ENCODE measurements around the gene DIDO1. TPM values are rescaled to one million over a fixed set of nuclear protein-coding genes. Genes with fewer than 3 reads are reported as not detected.

Gene DIDO1
- total and polyA plus RNA-seq, 2 of the 13 experiments (the other 11 are each of a cell fraction or from before 2014, with no cell fraction given): 75.0 to 75.1 TPM

GRCh38 chr20:62924442-62925075 lies 1.7 kb downstream of the DIDO1 start (continued):
- no peak for TF ChIP-seq ZFP91 (CRISPR knock-in tag; IDR thresholded peaks at IDR 0.05; ENCODE audit: borderline replicate concordance)
- no peak for TF ChIP-seq KLF9 (CRISPR knock-in tag; IDR thresholded peaks at IDR 0.05; ENCODE audit: low read depth)
- peak; percentile 60; the same call in 1 of the 2 replicates for TF ChIP-seq PBX2 (CRISPR knock-in tag; IDR thresholded peaks at IDR 0.05)
- no peak for TF ChIP-seq JUNB (CRISPR knock-in tag; IDR thresholded peaks at IDR 0.05; ENCODE audit: borderline replicate concordance)
- no peak; the same call in 1 of the 2 replicates for TF ChIP-seq CCDC6 (CRISPR knock-in tag; IDR thresholded peaks at IDR 0.05)
- TF ChIP-seq GMEB2 (CRISPR knock-in tag; IDR thresholded peaks at IDR 0.05; ENCODE audit: low read depth): no peak
- TF ChIP-seq ZNF350 (CRISPR knock-in tag; IDR thresholded peaks at IDR 0.05; ENCODE audit: borderline replicate concordance, low read depth): peak; percentile 54; the same call in 1 of the 2 replicates
- TF ChIP-seq ZFP36L1 (CRISPR knock-in tag; IDR thresholded peaks at IDR 0.05): no peak; the same call in 1 of the 2 replicates
- no peak for TF ChIP-seq ZBTB34 (CRISPR knock-in tag; IDR thresholded peaks at IDR 0.05)
- no peak for TF ChIP-seq ZNF431 (CRISPR knock-in tag; IDR thresholded peaks at IDR 0.05; ENCODE audit: borderline replicate concordance, low read depth)
- no peak for TF ChIP-seq ZNF180 (CRISPR knock-in tag; IDR thresholded peaks at IDR 0.05; ENCODE audit: borderline replicate concordance, low read depth)
- TF ChIP-seq CSRNP2 (CRISPR knock-in tag; conservative IDR thresholded peaks at IDR 0.05; ENCODE audit: low read depth): no peak
- no peak for TF ChIP-seq ZNF564 (CRISPR knock-in tag; IDR thresholded peaks at IDR 0.05)
- no peak for TF ChIP-seq ZNF30 (CRISPR knock-in tag; IDR thresholded peaks at IDR 0.05)
- no peak for TF ChIP-seq DMTF1 (CRISPR knock-in tag; IDR thresholded peaks at IDR 0.05)
- peak; percentile 76; the same call in 1 of the 2 replicates for TF ChIP-seq ZNF44 (CRISPR knock-in tag; IDR thresholded peaks at IDR 0.05)
- peak; percentile 92 for TF ChIP-seq GLI4 (CRISPR knock-in tag; IDR thresholded peaks at IDR 0.05; ENCODE audit: borderline replicate concordance)
- no peak for TF ChIP-seq HNRNPUL1 (IDR thresholded peaks at IDR 0.05; ENCODE audit: low read depth, low read length)
- no peak for TF ChIP-seq NRL (CRISPR knock-in tag; IDR thresholded peaks at IDR 0.05; ENCODE audit: borderline replicate concordance)

Data from HepG2 (cell line).